ENCODE results near the gene IGLL1. TPM values are rescaled to one million over a fixed set of nuclear protein-coding genes. Genes with fewer than 3 reads are reported as not detected.
"Not testable (repeated sequence)": the region's sequence is repeated elsewhere in the genome, so short reads cannot be mapped to it uniquely, and the experiment has no call there.

IGLL1 gene
- total and polyA plus RNA-seq, 4 donors: 17.4 TPM; not detected in 3

DNA sequence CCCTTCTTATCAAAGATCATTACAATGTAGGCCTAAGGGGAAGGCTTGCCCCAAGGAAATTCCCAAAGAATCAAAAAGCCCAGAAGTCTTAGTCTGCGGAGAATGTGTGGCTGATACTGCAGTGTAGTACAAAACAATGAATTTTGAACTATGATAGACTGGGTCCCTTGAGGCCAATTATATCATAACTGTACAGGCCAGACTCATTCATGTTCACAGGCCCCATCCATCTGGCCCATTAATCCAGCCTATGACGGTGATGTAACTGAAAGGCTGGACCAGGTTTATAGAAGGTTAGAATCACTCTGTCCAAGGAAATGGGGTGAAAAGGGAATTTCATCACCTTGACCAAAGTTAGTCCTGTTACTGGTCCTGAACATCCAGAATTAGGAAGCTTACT lies 35.2 kb downstream of the IGLL1 start:
- Histone ChIP-seq H3K4me1 (ENCODE audit: control insufficient read depth in 4 of 4, insufficient read depth in 4 of 4, low read length in 3 of 4) (no peaks in the 10 kb centered on the region), H3K27me3 (ENCODE audit: control insufficient read depth in 4 of 4, insufficient read depth in 4 of 4, low read length in 3 of 4) (no peaks in the 10 kb centered on the region), H3K9me3 (ENCODE audit: control insufficient read depth in 4 of 4, low read length in 3 of 4) (no peaks in the 10 kb centered on the region), H3K36me3 (ENCODE audit: control insufficient read depth in 4 of 4, insufficient read depth in 3 of 4, low read depth in 1 of 4, low read length in 3 of 4) (no peaks in the 10 kb centered on the region), H3K9ac (ENCODE audit: low read depth in 1 of 2, low read length in 2 of 2) (no peak overlapping the region), H3K4me3 (ENCODE audit: low read depth in 1 of 3, low read length in 3 of 3) (no peak overlapping the region), H3K27ac (ENCODE audit: low read depth in 1 of 2, low read length in 2 of 2) (no peak overlapping the region)
- DNase-seq (ENCODE audit: low spot score): no peak
- no peak for TF ChIP-seq HNF4A (conservative IDR thresholded peaks at IDR 0.05)
- TF ChIP-seq FOXA2 (IDR thresholded peaks at IDR 0.05): no peak
- TF ChIP-seq, protein P1, sequence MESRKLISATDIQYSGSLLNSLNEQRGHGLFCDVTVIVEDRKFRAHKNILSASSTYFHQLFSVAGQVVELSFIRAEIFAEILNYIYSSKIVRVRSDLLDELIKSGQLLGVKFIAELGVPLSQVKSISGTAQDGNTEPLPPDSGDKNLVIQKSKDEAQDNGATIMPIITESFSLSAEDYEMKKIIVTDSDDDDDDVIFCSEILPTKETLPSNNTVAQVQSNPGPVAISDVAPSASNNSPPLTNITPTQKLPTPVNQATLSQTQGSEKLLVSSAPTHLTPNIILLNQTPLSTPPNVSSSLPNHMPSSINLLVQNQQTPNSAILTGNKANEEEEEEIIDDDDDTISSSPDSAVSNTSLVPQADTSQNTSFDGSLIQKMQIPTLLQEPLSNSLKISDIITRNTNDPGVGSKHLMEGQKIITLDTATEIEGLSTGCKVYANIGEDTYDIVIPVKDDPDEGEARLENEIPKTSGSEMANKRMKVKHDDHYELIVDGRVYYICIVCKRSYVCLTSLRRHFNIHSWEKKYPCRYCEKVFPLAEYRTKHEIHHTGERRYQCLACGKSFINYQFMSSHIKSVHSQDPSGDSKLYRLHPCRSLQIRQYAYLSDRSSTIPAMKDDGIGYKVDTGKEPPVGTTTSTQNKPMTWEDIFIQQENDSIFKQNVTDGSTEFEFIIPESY (IDR thresholded peaks at IDR 0.05): no peak
- TF ChIP-seq EGR1 (IDR thresholded peaks at IDR 0.05; ENCODE audit: low read depth in 2 of 2): no peak
- TF ChIP-seq, protein P2, sequence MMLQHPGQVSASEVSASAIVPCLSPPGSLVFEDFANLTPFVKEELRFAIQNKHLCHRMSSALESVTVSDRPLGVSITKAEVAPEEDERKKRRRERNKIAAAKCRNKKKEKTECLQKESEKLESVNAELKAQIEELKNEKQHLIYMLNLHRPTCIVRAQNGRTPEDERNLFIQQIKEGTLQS (IDR thresholded peaks at IDR 0.05): no peak
- TF ChIP-seq FOXA1 (IDR thresholded peaks at IDR 0.05): no peak
- TF ChIP-seq, protein P3, sequence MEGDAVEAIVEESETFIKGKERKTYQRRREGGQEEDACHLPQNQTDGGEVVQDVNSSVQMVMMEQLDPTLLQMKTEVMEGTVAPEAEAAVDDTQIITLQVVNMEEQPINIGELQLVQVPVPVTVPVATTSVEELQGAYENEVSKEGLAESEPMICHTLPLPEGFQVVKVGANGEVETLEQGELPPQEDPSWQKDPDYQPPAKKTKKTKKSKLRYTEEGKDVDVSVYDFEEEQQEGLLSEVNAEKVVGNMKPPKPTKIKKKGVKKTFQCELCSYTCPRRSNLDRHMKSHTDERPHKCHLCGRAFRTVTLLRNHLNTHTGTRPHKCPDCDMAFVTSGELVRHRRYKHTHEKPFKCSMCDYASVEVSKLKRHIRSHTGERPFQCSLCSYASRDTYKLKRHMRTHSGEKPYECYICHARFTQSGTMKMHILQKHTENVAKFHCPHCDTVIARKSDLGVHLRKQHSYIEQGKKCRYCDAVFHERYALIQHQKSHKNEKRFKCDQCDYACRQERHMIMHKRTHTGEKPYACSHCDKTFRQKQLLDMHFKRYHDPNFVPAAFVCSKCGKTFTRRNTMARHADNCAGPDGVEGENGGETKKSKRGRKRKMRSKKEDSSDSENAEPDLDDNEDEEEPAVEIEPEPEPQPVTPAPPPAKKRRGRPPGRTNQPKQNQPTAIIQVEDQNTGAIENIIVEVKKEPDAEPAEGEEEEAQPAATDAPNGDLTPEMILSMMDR (IDR thresholded peaks at IDR 0.05; ENCODE audit: low read depth, low read length, missing input control): no peak
- no peak for TF ChIP-seq NR2F2 (IDR thresholded peaks at IDR 0.05)
- no peak for TF ChIP-seq YY1 (IDR thresholded peaks at IDR 0.05)
- no peak for TF ChIP-seq JUND (IDR thresholded peaks at IDR 0.05)
- no peak for TF ChIP-seq HNF4G (IDR thresholded peaks at IDR 0.05)
- TF ChIP-seq RXRA (IDR thresholded peaks at IDR 0.05): no peak
- TF ChIP-seq GABPA (IDR thresholded peaks at IDR 0.05 in 1 of 2, conservative IDR thresholded peaks at IDR 0.05 in 1 of 2): no peak
- WGBS: 95% methylated on average over 2 of the region's 2 CpGs

DNA sequence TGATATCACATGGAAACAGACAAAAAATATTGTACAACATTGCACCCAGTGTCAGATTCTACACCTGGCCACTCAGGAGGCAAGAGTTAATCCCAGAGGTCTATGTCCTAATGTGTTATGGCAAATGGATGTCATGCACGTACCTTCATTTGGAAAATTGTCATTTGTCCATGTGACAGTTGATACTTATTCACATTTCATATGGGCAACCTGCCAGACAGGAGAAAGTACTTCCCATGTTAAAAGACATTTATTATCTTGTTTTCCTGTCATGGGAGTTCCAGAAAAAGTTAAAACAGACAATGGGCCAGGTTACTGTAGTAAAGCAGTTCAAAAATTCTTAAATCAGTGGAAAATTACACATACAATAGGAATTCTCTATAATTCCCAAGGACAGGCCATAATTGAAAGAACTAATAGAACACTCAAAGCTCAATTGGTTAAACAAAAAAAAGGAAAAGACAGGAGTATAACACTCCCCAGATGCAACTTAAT lies 36.5 kb downstream of the IGLL1 start:
- DNase-seq (ENCODE audit: low spot score); H3K4me3 ChIP-seq (ENCODE audit: low read depth in 1 of 3, low read length in 3 of 3); H3K9me3 ChIP-seq (ENCODE audit: control insufficient read depth in 4 of 4, low read length in 3 of 4); H3K27ac ChIP-seq (ENCODE audit: low read depth in 1 of 2, low read length in 2 of 2); H3K27me3 ChIP-seq (ENCODE audit: control insufficient read depth in 4 of 4, insufficient read depth in 4 of 4, low read length in 3 of 4); H3K4me1 ChIP-seq (ENCODE audit: control insufficient read depth in 4 of 4, insufficient read depth in 4 of 4, low read length in 3 of 4); H3K9ac ChIP-seq (ENCODE audit: low read depth in 1 of 2, low read length in 2 of 2); H3K36me3 ChIP-seq (ENCODE audit: control insufficient read depth in 4 of 4, insufficient read depth in 3 of 4, low read depth in 1 of 4, low read length in 3 of 4): not testable (repeated sequence)
- WGBS: 82% methylated on average over 1 of the region's 1 CpG

DNA sequence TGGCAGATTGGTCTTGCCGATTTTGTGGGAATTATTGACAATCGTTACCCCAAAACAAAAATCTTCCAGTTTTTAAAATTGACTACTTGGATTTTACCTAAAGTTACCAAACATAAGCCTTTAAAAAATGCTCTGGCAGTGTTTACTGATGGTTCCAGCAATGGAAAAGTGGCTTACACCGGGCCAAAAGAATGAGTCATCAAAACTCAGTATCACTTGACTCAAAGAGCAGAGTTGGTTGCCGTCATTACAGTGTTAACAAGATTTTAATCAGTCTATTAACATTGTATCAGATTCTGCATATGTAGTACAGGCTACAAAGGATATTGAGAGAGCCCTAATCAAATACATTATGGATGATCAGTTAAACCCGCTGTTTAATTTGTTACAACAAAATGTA lies 37.2 kb downstream of the IGLL1 start:
- DNase-seq (ENCODE audit: low spot score): no peak
- TF ChIP-seq JUND (IDR thresholded peaks at IDR 0.05): peak in 1 of 2 donors; percentile 46
- TF ChIP-seq, protein P2 (IDR thresholded peaks at IDR 0.05): no peak
- TF ChIP-seq, protein P4, sequence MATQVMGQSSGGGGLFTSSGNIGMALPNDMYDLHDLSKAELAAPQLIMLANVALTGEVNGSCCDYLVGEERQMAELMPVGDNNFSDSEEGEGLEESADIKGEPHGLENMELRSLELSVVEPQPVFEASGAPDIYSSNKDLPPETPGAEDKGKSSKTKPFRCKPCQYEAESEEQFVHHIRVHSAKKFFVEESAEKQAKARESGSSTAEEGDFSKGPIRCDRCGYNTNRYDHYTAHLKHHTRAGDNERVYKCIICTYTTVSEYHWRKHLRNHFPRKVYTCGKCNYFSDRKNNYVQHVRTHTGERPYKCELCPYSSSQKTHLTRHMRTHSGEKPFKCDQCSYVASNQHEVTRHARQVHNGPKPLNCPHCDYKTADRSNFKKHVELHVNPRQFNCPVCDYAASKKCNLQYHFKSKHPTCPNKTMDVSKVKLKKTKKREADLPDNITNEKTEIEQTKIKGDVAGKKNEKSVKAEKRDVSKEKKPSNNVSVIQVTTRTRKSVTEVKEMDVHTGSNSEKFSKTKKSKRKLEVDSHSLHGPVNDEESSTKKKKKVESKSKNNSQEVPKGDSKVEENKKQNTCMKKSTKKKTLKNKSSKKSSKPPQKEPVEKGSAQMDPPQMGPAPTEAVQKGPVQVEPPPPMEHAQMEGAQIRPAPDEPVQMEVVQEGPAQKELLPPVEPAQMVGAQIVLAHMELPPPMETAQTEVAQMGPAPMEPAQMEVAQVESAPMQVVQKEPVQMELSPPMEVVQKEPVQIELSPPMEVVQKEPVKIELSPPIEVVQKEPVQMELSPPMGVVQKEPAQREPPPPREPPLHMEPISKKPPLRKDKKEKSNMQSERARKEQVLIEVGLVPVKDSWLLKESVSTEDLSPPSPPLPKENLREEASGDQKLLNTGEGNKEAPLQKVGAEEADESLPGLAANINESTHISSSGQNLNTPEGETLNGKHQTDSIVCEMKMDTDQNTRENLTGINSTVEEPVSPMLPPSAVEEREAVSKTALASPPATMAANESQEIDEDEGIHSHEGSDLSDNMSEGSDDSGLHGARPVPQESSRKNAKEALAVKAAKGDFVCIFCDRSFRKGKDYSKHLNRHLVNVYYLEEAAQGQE (IDR thresholded peaks at IDR 0.05): no peak
- TF ChIP-seq, protein P5, sequence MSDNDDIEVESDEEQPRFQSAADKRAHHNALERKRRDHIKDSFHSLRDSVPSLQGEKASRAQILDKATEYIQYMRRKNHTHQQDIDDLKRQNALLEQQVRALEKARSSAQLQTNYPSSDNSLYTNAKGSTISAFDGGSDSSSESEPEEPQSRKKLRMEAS (IDR thresholded peaks at IDR 0.05): no peak
- no peak for TF ChIP-seq HNF4G (IDR thresholded peaks at IDR 0.05)
- no peak for TF ChIP-seq TAF1 (conservative IDR thresholded peaks at IDR 0.05)
- TF ChIP-seq FOXA1 (IDR thresholded peaks at IDR 0.05): no peak
- Histone ChIP-seq H3K9me3 (ENCODE audit: control insufficient read depth in 4 of 4, low read length in 3 of 4) (no peaks in the 10 kb centered on the region), H3K4me3 (ENCODE audit: low read depth in 1 of 3, low read length in 3 of 3) (no peak overlapping the region), H3K4me1 (ENCODE audit: control insufficient read depth in 4 of 4, insufficient read depth in 4 of 4, low read length in 3 of 4) (peaks cover 0 to 3% (median 0%) of the 10 kb centered on the region in 4 donors), H3K9ac (ENCODE audit: low read depth in 1 of 2, low read length in 2 of 2) (no peak overlapping the region), H3K36me3 (ENCODE audit: control insufficient read depth in 4 of 4, insufficient read depth in 3 of 4, low read depth in 1 of 4, low read length in 3 of 4) (no peaks in the 10 kb centered on the region), H3K27ac (ENCODE audit: low read depth in 1 of 2, low read length in 2 of 2) (no peak overlapping the region), H3K27me3 (ENCODE audit: control insufficient read depth in 4 of 4, insufficient read depth in 4 of 4, low read length in 3 of 4) (no peaks in the 10 kb centered on the region)
- 65% methylated on average over 5 of the region's 5 CpGs for WGBS

DNA sequence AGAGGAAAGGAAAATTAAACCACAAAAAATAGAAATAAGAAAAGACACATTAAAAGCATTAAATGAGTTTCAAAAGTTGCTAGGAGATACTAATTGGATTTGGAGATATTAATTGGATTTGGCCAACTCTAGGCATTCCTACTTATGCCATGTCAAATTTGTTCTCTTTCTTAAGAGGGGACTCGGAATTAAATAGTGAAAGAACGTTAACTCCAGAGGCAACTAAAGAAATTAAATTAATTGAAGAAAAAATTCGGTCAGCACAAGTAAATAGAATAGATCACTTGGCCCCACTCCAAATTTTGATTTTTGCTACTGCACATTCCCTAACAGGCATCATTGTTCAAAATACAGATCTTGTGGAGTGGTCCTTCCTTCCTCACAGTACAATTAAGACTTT lies 37.7 kb downstream of the IGLL1 start:
- not testable (repeated sequence) for H3K4me1 ChIP-seq (ENCODE audit: control insufficient read depth in 4 of 4, insufficient read depth in 4 of 4, low read length in 3 of 4); H3K27me3 ChIP-seq (ENCODE audit: control insufficient read depth in 4 of 4, insufficient read depth in 4 of 4, low read length in 3 of 4); H3K9me3 ChIP-seq (ENCODE audit: control insufficient read depth in 4 of 4, low read length in 3 of 4); H3K36me3 ChIP-seq (ENCODE audit: control insufficient read depth in 4 of 4, insufficient read depth in 3 of 4, low read depth in 1 of 4, low read length in 3 of 4); H3K4me3 ChIP-seq (ENCODE audit: low read depth in 1 of 3, low read length in 3 of 3); H3K27ac ChIP-seq (ENCODE audit: low read depth in 1 of 2, low read length in 2 of 2); DNase-seq (ENCODE audit: low spot score); H3K9ac ChIP-seq (ENCODE audit: low read depth in 1 of 2, low read length in 2 of 2)
- WGBS: 38% methylated on average over 3 of the region's 3 CpGs

Measured in liver (tissue), 9 donors.